T-helper 2 cell (primary cell): Measurements from ENCODE around the gene AGPAT2.

Experiments
- DNase-seq, 5 experiments: peaks; one replicate each; pipeline versions ENCODE4 v3.0.0 to v3.0.0-alpha.2; 2012 to 2022

AGPAT2 gene

GRCh38 chr9:136687721-136688223 lies 515 bp upstream of the AGPAT2 start:
- DNase-seq = no peak

- no peak for DNase-seq
These were observed 793 bp downstream of the AGPAT2 start for GRCh38 chr9:136686534-136686793.

GRCh38 chr9:136685790-136686533 lies 1.3 kb downstream of the AGPAT2 start:
- no peak for DNase-seq

GRCh38 chr9:136685216-136685615 lies 2.0 kb downstream of the AGPAT2 start:
- no peak for DNase-seq

GRCh38 chr9:136684799-136685198 lies 2.5 kb downstream of the AGPAT2 start:
- DNase-seq = no peak

- DNase-seq = no peak
These were observed 2.9 kb downstream of the AGPAT2 start for GRCh38 chr9:136684339-136684738.

- DNase-seq = no peak
These were observed 3.5 kb downstream of the AGPAT2 start for GRCh38 chr9:136683755-136684154.

GRCh38 chr9:136683173-136683745 lies 4.0 kb downstream of the AGPAT2 start:
- no peak for DNase-seq

GRCh38 chr9:136682710-136683109 lies 4.5 kb downstream of the AGPAT2 start:
- no peak for DNase-seq

GRCh38 chr9:136681945-136682699 lies 5.1 kb downstream of the AGPAT2 start:
- DNase-seq = no peak

- no peak for DNase-seq
These were observed 6.2 kb downstream of the AGPAT2 start for GRCh38 chr9:136681029-136681428.

- no peak for DNase-seq
These were observed 7.8 kb downstream of the AGPAT2 start for GRCh38 chr9:136679431-136679941.

GRCh38 chr9:136678624-136679023 lies 8.6 kb downstream of the AGPAT2 start:
- no peak for DNase-seq

GRCh38 chr9:136678034-136678433 lies 9.2 kb downstream of the AGPAT2 start:
- DNase-seq = no peak

GRCh38 chr9:136676920-136677686 lies 10.2 kb downstream of the AGPAT2 start:
- no peak for DNase-seq

GRCh38 chr9:136676297-136676794 lies 10.9 kb downstream of the AGPAT2 start:
- DNase-seq = no peak

- DNase-seq = no peak
These were observed 11.6 kb downstream of the AGPAT2 start for GRCh38 chr9:136675477-136676296.

- DNase-seq = no peak
These were observed 12.4 kb downstream of the AGPAT2 start for GRCh38 chr9:136674786-136675349.

GRCh38 chr9:136673975-136674785 lies 13.1 kb downstream of the AGPAT2 start:
- DNase-seq = no peak
